GM18499 (cell line): ENCODE data around the gene GTPBP1.

ENCODE experiments used
- ATAC-seq: cut with Tn5 transposase; IDR thresholded peaks from one replicate; pipeline ENCODE4 v1.9.1; 2021; ENCODE audit warnings: moderate number of reproducible peaks; ENCODE audit not compliant: insufficient read depth, unreplicated experiment

GTPBP1 gene

GRCh38 chr22:38755911-38756532 lies 50.3 kb downstream of the GTPBP1 start, which contains the start of gene SUN2:
TSS of gene SUN2 (minus strand) at chr22:38755998. CDS start at chr22:38752628, 3,370 bp downstream.
- no peak for ATAC-seq

- ATAC-seq, result no peak
Observed at GRCh38 chr22:38756711-38757463, 51.1 kb downstream of the GTPBP1 start.

- no peak for ATAC-seq
Observed at GRCh38 chr22:38757464-38757757, 51.7 kb downstream of the GTPBP1 start.

GRCh38 chr22:38758276-38758945 lies 52.7 kb downstream of the GTPBP1 start:
- no peak for ATAC-seq

- no peak for ATAC-seq
Observed at GRCh38 chr22:38759005-38759404, 53.3 kb downstream of the GTPBP1 start.

GRCh38 chr22:38760477-38761201 lies 54.9 kb downstream of the GTPBP1 start:
- ATAC-seq, result no peak

- no peak for ATAC-seq
Observed at GRCh38 chr22:38761202-38762162, 55.7 kb downstream of the GTPBP1 start.

- no peak for ATAC-seq
Observed at GRCh38 chr22:38762551-38762983, 56.8 kb downstream of the GTPBP1 start.

- no peak for ATAC-seq
Observed at GRCh38 chr22:38766076-38766777, 60.5 kb downstream of the GTPBP1 start.

GRCh38 chr22:38767313-38767712 lies 61.6 kb downstream of the GTPBP1 start:
- ATAC-seq, result no peak

GRCh38 chr22:38768036-38768435 lies 62.3 kb downstream of the GTPBP1 start:
- ATAC-seq, result no peak

GRCh38 chr22:38770257-38770949 lies 64.7 kb downstream of the GTPBP1 start:
- no peak for ATAC-seq

- no peak for ATAC-seq
Observed at GRCh38 chr22:38772623-38772873, 66.8 kb downstream of the GTPBP1 start.

GRCh38 chr22:38773363-38773946 lies 67.7 kb downstream of the GTPBP1 start:
- no peak for ATAC-seq

GRCh38 chr22:38774496-38775166 lies 68.9 kb downstream of the GTPBP1 start:
- ATAC-seq, result no peak

- no peak for ATAC-seq
Observed at GRCh38 chr22:38775656-38776055, 69.9 kb downstream of the GTPBP1 start.

- no peak for ATAC-seq
Observed at GRCh38 chr22:38776086-38776485, 70.3 kb downstream of the GTPBP1 start.

- ATAC-seq, result no peak
Observed at GRCh38 chr22:38777087-38777671, 71.4 kb downstream of the GTPBP1 start.
